B cell (primary cell): ENCODE data around the gene CCDC124. TPM values are rescaled to one million over a fixed set of nuclear protein-coding genes. Genes with fewer than 3 reads are reported as not detected.

Experiments used
- ATAC-seq: fragments of 200-7000 bp; cut with Tn5 transposase; one replicate; pipeline ENCODE4 v1.10.0; 2021; ENCODE audit warnings: low read depth, mild to moderate bottlenecking, moderate number of reproducible peaks, moderate library complexity
- CTCF ChIA-PET: fragments of 350-600 bp; sonication (Branson Sonifier 250); formaldehyde crosslinking; loops from one replicate; lab custom pipeline; 2021; ENCODE audit warnings: antibody characterized with exemption, inconsistent platforms; lab: Charles Lee
- POLR2A ChIA-PET: fragments of 350-600 bp; sonication (Branson Sonifier 250); formaldehyde crosslinking; loops from one replicate; lab custom pipeline; 2021; ENCODE audit warnings: antibody characterized with exemption; lab: Charles Lee
- DNase-seq: peaks from one replicate; pipeline ENCODE4 v3.0.0; 2013
- H2AFZ ChIP-seq: 2 replicates; pipeline ENCODE4 v1.6.1; 2012; ENCODE audit warnings: mild to moderate bottlenecking, low read depth, low read length; ENCODE audit not compliant: insufficient read depth, poor library complexity, severe bottlenecking
- H3K27ac ChIP-seq, 2 donors: 1 replicate in 1 of 2; 2 replicates in 1 of 2; pipeline ENCODE4 v1.5.1; 2012 to 2013; ENCODE audit warnings: low read length in 2 of 2, mild to moderate bottlenecking in 2 of 2, moderate library complexity in 1 of 2
- H3K27me3 ChIP-seq, 4 experiments: fragments of 200-600 bp in 1 of 4; sonication (generic) in 1 of 4; replicated peaks in 1 of 4; 1 replicate in 2 of 4; 2 replicates in 2 of 4; pipeline versions ENCODE4 v1.6.1 to v1.7.0; 2013 to 2016; ENCODE audit warnings: low read length in 3 of 4, mild to moderate bottlenecking in 2 of 4, mixed read lengths in 1 of 4, moderate library complexity in 1 of 4; ENCODE audit not compliant: insufficient read depth in 4 of 4, control insufficient read depth in 3 of 4; ENCODE audit errors: control extremely low read depth in 1 of 4
- H3K36me3 ChIP-seq, 2 experiments: replicated peaks in 1 of 2; 1 replicate in 1 of 2; 2 replicates in 1 of 2; pipeline versions ENCODE4 v1.6.1 to v1.7.1; 2013; ENCODE audit warnings: low read length in 1 of 2; ENCODE audit not compliant: insufficient read depth in 2 of 2, control insufficient read depth in 1 of 2; ENCODE audit errors: control extremely low read depth in 1 of 2, extremely low read depth in 1 of 2
- H3K4me1 ChIP-seq, 2 donors: fragments of 200-600 bp in 1 of 2; sonication (generic) in 1 of 2; 1 replicate in 1 of 2; 2 replicates in 1 of 2; pipeline versions ENCODE4 v1.5.1 to v1.6.1; 2013 to 2017; ENCODE audit warnings: low read length in 2 of 2; ENCODE audit not compliant: control insufficient read depth in 2 of 2, insufficient read depth in 2 of 2
- H3K4me2 ChIP-seq: replicated peaks from 2 replicates; pipeline ENCODE3; 2012; ENCODE audit warnings: mild to moderate bottlenecking, low read depth, low read length; ENCODE audit not compliant: poor library complexity, severe bottlenecking
- H3K4me3 ChIP-seq, 5 experiments: fragments of 200-600 bp in 1 of 5; sonication (generic) in 1 of 5; 1 replicate in 3 of 5; 2 replicates in 2 of 5; pipeline versions ENCODE4 v1.5.1 to v1.7.0; 2011 to 2016; ENCODE audit warnings: low read length in 4 of 5, mild to moderate bottlenecking in 4 of 5, low read depth in 2 of 5, control low read depth in 1 of 5, moderate library complexity in 1 of 5; ENCODE audit not compliant: insufficient read depth in 1 of 5; ENCODE audit errors: control extremely low read depth in 1 of 5, extremely low read depth in 1 of 5
- H3K79me2 ChIP-seq: fragments of 200-600 bp; sonication (generic); one replicate; pipeline ENCODE4 v1.6.0; 2016; ENCODE audit warnings: low read length; ENCODE audit not compliant: control insufficient read depth, insufficient read depth
- H3K9ac ChIP-seq: fragments of 200-600 bp; sonication (generic); 2 replicates; pipeline ENCODE4 v1.6.1; 2017; ENCODE audit warnings: mild to moderate bottlenecking, low read length, moderate library complexity
- H3K9me3 ChIP-seq, 3 donors: one replicate each; pipeline versions ENCODE4 v1.6.1 to v1.7.1; 2013; ENCODE audit warnings: low read length in 2 of 3; ENCODE audit not compliant: control insufficient read depth in 2 of 3, insufficient read depth in 1 of 3; ENCODE audit errors: control extremely low read depth in 1 of 3
- H4K20me1 ChIP-seq: 2 replicates; pipeline ENCODE4 v1.6.0; 2012; ENCODE audit warnings: mild to moderate bottlenecking, low read length; ENCODE audit not compliant: insufficient read depth, control insufficient read depth, poor library complexity, severe bottlenecking
- H3K27ac Mint-ChIP-seq: one replicate; pipeline ENCODE4 v1.8.0; 2021; ENCODE audit warnings: mixed read lengths
- H3K27me3 Mint-ChIP-seq: one replicate; pipeline ENCODE4 v1.8.0; 2021; ENCODE audit warnings: mixed read lengths
- H3K4me1 Mint-ChIP-seq: one replicate; pipeline ENCODE4 v1.8.0; 2021; ENCODE audit warnings: mixed read lengths
- H3K4me3 Mint-ChIP-seq: one replicate; pipeline ENCODE4 v1.8.0; 2021; ENCODE audit warnings: mixed read lengths
- H3K9me3 Mint-ChIP-seq: one replicate; pipeline ENCODE4 v1.8.0; 2022; ENCODE audit warnings: mixed read lengths; ENCODE audit not compliant: insufficient read depth
- CTCF ChIP-seq: fragments of 200-600 bp; IDR thresholded peaks from one replicate; pipeline ENCODE4 v1.8.0; 2022; ENCODE audit warnings: antibody characterized with exemption, mild to moderate bottlenecking
- EZH2 ChIP-seq: IDR thresholded peaks from 2 replicates; pipeline ENCODE4 v1.6.1; 2012; ENCODE audit warnings: borderline replicate concordance, low read depth, mild to moderate bottlenecking, moderate library complexity, low read length; ENCODE audit not compliant: insufficient read depth, poor library complexity, severe bottlenecking
- WGBS: methylation state at CpG from one replicate; pipeline ENCODE4 v1.1.5; 2013; ENCODE audit warnings: missing lambda C conversion rate; ENCODE audit not compliant: insufficient coverage; 5-methylcytosine and 5-hydroxymethylcytosine counted together
- intact Hi-C: fragments of 100-400 bp; cut with micrococcal nuclease; formaldehyde crosslinking; loops from one replicate; pipeline ENCODE4 v1.10.0; 2022
- polyA plus RNA-seq: library from polyadenylated mRNA; depleted of rRNA; stranded (reverse); fragments of >200 nt; gene quantifications from 2 replicates; pipeline ENCODE4 v1.2.3, GENCODE V29; 2012
- total RNA-seq, 2 donors: library from RNA; stranded (reverse); fragments of 120-200 nt in 1 of 2; gene quantifications; 1 replicate in 1 of 2; 2 replicates in 1 of 2; pipeline versions ENCODE4 v1.2.3 to v1.2.4, GENCODE V29; 2013 to 2022

The CCDC124 gene
- total and polyA plus RNA-seq, 2 donors (not counting 1 experiment from before 2014, with no cell fraction given): 25.0 to 57.8 TPM

GRCh38 chr19:17893766-17894165 is 39.0 kb upstream of the CCDC124 start:
- Mint-ChIP-seq H3K27me3 (peaks cover 13% of the 10 kb centered on the region), H3K4me1 (no peaks in the 10 kb centered on the region), H3K4me3 (no peak overlapping the region), H3K9me3 (no peaks in the 10 kb centered on the region), H3K27ac (no peak overlapping the region)
- Histone ChIP-seq H4K20me1 (no peaks in the 10 kb centered on the region), H3K4me1 (no peaks in the 10 kb centered on the region), H3K9ac (no peak overlapping the region), H3K4me2 (no peak overlapping the region), H3K9me3 (no peaks in the 10 kb centered on the region), H3K36me3 (no peaks in the 10 kb centered on the region), H3K79me2 (no peaks in the 10 kb centered on the region), H3K27me3 (peaks cover 0 to 6% (median 0%) of the 10 kb centered on the region in 4 experiments), H3K4me3 (no peak overlapping the region), H3K27ac (no peak overlapping the region), H2AFZ (no peak overlapping the region)
- ATAC-seq (no peak), DNase-seq (no peak)
- 93% methylated on average over 7 of the region's 9 CpGs for WGBS
- TF ChIP-seq CTCF (no peak), EZH2 (no peak)
- intact Hi-C loops: no loop called here
- ChIA-PET POLR2A (no interaction called here), CTCF (interaction anchor here (1.0 kb wide), 1 partner anchor 10 kb away, joined by 3 read pairs; no protein-coding TSS in a partner anchor)

GRCh38 chr19:17902701-17903100 is 30.1 kb upstream of the CCDC124 start:
- H3K27ac ChIP-seq: no peak overlapping the region
- peaks cover 0 to 8% (median 0%) of the 10 kb centered on the region in 3 donors for H3K9me3 ChIP-seq
- intact Hi-C loops: no loop called here
- no peaks in the 10 kb centered on the region for H3K79me2 ChIP-seq
- no peaks in the 10 kb centered on the region for H4K20me1 ChIP-seq
- no peak for TF ChIP-seq EZH2
- no peak for TF ChIP-seq CTCF
- no peak overlapping the region for H3K4me2 ChIP-seq
- DNase-seq (no peak), ATAC-seq (no peak)
- no peak overlapping the region for H3K4me3 ChIP-seq
- H3K4me1 ChIP-seq: no peaks in the 10 kb centered on the region
- H3K9ac ChIP-seq: no peak overlapping the region
- Mint-ChIP-seq H3K27me3 (peaks cover 32% of the 10 kb centered on the region), H3K4me1 (no peaks in the 10 kb centered on the region), H3K27ac (no peak overlapping the region), H3K9me3 (no peaks in the 10 kb centered on the region), H3K4me3 (no peak overlapping the region)
- ChIA-PET POLR2A (no interaction called here), CTCF (no interaction called here)
- no peaks in the 10 kb centered on the region for H3K36me3 ChIP-seq
- H3K27me3 ChIP-seq: peaks cover 0 to 3% (median 0%) of the 10 kb centered on the region in 4 experiments
- no peak overlapping the region for H2AFZ ChIP-seq
- WGBS: 73% methylated on average over 2 of the region's 6 CpGs
